RWPE1 (cell line): ENCODE measurements around the gene CLPTM1L.

Experiments
- CTCF ChIA-PET: fragments of 350-600 bp; sonication (Branson Sonifier 250); formaldehyde crosslinking; extraction: SDS; loops from one replicate; lab custom pipeline; 2021; lab: Yijun Ruan, JAX
- POLR2A ChIA-PET: fragments of 400-600 bp; formaldehyde crosslinking; extraction: SDS; loops from one replicate; lab custom pipeline; 2020; ENCODE audit warnings: antibody characterized with exemption; ENCODE audit not compliant: low non-redundant PET; lab: Yijun Ruan, JAX
- DNase-seq: peaks from one replicate; pipeline ENCODE4 v3.0.0; 2012; ENCODE audit warnings: low spot score
- H3K27ac ChIP-seq: fragments of 450-650 bp; 2 replicates; pipeline ENCODE4 v1.5.1; 2017
- TF ChIP-seq, protein P1 (sequence below): fragments of 450-650 bp; conservative IDR thresholded peaks from 2 replicates; pipeline ENCODE4 v1.5.1; 2017; ENCODE audit warnings: low read depth, mild to moderate bottlenecking

The CLPTM1L gene

DNA sequence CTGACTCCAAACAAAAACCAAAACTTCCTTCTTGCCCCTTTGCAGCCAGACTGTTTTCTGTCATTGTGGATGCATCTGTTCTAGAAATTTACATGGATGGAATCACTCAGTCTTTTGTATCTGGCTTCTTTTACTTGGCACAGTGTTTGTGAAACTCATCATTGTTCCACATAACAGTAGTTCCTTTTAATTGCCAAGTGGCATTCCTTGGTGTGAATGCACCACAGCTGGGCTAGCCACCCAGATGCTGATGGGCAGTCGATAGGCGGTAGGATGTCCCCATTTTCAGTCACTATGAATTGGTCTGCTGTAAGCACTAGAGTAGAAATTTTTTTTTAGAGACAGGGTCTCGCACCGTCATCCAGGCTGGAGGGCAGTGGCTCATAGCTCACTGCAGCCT, 6.3 kb upstream of the CLPTM1L start:
- no peak for DNase-seq
- ChIA-PET CTCF (interaction anchor here (0.6 to 1.1 kb wide), 2 partner anchors 29 to 142 kb away, joined by 3 read pairs; no protein-coding TSS in a partner anchor), POLR2A (no interaction called here)
- TF ChIP-seq, protein P1, sequence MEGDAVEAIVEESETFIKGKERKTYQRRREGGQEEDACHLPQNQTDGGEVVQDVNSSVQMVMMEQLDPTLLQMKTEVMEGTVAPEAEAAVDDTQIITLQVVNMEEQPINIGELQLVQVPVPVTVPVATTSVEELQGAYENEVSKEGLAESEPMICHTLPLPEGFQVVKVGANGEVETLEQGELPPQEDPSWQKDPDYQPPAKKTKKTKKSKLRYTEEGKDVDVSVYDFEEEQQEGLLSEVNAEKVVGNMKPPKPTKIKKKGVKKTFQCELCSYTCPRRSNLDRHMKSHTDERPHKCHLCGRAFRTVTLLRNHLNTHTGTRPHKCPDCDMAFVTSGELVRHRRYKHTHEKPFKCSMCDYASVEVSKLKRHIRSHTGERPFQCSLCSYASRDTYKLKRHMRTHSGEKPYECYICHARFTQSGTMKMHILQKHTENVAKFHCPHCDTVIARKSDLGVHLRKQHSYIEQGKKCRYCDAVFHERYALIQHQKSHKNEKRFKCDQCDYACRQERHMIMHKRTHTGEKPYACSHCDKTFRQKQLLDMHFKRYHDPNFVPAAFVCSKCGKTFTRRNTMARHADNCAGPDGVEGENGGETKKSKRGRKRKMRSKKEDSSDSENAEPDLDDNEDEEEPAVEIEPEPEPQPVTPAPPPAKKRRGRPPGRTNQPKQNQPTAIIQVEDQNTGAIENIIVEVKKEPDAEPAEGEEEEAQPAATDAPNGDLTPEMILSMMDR: no peak
- H3K27ac ChIP-seq: no peak overlapping the region

DNA sequence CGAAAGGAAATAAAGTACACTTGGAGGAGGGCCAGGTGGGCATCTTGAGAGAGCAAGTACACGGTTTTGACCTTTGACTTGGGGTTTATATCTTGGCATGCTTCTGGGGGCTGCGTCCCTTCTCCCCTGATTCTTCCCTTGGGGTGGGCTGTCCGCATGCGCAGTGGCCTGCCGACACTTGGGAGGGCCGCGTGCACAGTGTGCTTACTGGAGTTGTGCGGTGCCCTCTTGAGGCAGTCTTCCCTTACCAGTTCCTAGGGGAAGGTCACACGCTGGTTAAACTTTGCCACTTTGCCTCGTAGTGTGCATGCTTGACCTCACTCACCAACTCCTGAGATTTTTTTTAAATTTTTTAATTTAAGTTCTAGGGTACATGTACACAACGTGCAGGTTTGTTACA, 4.3 kb upstream of the CLPTM1L start:
- CTCF ChIA-PET: interaction anchor here (0.5 kb wide), 1 partner anchor 175 kb away, joined by 4 read pairs; no protein-coding TSS in a partner anchor
- POLR2A ChIA-PET: no interaction called here
- no peak for DNase-seq
- TF ChIP-seq, protein P1: 0 out of 2 replicates have a peak, but pooled peaks have one; percentile 11
- H3K27ac ChIP-seq: no peak overlapping the region

DNA sequence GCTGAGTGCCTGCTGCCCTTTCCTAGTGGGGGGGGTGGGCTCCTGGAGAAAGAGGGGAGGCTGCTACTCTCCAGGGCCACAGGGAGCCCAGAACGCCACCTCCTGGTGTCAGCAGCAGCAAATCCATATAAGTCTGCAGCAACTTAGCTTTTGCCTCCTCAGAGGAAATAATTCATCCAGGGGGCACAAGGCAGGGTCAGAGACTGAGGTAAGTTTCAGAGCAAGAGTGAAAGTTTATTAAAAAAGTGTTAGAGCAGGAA, 4.0 kb upstream of the CLPTM1L start:
- ChIA-PET POLR2A (interaction anchor here (0.5 kb wide), 1 partner anchor 65 kb away, joined by 5 read pairs; no protein-coding TSS in a partner anchor), CTCF (interaction anchor here (0.5 kb wide), 1 partner anchor 175 kb away, joined by 4 read pairs; no protein-coding TSS in a partner anchor)
- TF ChIP-seq, protein P1: no peak
- 0 out of 2 replicates have a peak overlapping the region, but pooled peaks have one; percentile 2 for H3K27ac ChIP-seq
- no peak for DNase-seq

DNA sequence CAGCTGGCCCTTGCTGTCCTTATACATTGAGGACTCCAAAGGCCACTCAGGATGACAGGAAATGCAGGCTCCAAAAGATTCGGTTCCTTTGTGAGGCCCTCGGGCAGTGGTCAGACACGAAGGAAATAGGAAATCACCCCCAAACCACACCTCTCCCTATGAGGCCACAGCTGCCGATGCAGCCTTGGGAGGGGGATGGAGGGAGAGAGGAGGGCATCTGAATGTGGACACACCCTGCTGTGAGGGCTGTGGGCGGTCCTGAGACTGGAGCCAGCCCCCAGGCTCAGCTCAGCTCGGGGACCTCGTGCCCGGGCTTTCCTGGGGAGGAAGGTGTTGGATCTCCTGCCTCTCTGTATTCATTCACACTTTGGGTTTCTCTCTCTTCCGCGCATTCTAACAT, 2.7 kb upstream of the CLPTM1L start:
- ChIA-PET CTCF (interaction anchor here (0.6 kb wide), 1 partner anchor 95 kb away, joined by 6 read pairs; no protein-coding TSS in a partner anchor), POLR2A (no interaction called here)
- peak overlapping the region; percentile 13; the same call in 1 of the 2 replicates for H3K27ac ChIP-seq
- DNase-seq: no peak
- TF ChIP-seq, protein P1: no peak

DNA sequence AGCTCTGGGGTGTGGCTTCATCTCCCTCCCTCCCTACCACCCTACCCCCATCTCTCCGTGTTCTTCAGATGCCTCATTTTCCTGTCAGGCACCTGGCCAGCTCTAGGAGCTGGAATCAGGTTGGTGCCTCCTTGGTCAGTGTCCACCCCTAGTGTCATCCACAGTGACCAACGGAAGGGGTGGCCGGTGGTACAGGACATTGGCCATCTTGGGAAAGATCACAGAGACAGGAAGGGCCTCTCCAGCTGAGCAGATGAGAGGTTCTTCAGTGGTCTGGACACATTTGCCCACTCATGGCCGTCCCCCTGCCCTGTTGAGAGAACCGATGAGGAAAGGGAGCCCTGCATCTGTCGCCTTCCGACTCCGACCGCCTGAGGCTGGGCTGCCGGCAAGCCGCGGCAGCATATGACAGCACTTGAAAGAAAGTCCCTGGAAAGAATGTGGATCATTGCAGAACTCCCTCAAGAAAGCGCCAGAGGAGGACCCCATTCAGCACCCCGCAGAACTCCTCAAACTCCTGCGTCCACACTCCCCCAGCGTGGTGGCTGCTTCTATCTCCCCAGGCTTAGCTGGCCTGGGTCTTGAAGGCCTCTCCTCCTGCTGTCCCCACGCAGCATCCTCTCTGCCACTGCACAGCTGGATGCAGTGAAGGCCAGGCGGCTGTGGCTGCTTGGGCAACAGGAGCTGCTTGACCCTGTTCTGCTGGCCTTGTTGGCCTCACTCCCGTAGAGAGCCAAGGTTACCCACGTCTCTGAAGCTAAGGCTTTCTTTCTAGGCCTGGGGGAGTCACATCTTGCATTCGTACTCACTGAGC, 1.9 kb upstream of the CLPTM1L start:
- TF ChIP-seq, protein P1: no peak
- CTCF ChIA-PET: interaction anchor here (0.6 kb wide), 1 partner anchor 96 kb away, joined by 6 read pairs; no protein-coding TSS in a partner anchor
- DNase-seq: no peak
- POLR2A ChIA-PET: interaction anchor here (0.7 kb wide), 1 partner anchor 288 kb away, joined by 3 read pairs; no protein-coding TSS in a partner anchor
- H3K27ac ChIP-seq: peak overlapping the region; percentile 13; the same call in 1 of the 2 replicates

DNA sequence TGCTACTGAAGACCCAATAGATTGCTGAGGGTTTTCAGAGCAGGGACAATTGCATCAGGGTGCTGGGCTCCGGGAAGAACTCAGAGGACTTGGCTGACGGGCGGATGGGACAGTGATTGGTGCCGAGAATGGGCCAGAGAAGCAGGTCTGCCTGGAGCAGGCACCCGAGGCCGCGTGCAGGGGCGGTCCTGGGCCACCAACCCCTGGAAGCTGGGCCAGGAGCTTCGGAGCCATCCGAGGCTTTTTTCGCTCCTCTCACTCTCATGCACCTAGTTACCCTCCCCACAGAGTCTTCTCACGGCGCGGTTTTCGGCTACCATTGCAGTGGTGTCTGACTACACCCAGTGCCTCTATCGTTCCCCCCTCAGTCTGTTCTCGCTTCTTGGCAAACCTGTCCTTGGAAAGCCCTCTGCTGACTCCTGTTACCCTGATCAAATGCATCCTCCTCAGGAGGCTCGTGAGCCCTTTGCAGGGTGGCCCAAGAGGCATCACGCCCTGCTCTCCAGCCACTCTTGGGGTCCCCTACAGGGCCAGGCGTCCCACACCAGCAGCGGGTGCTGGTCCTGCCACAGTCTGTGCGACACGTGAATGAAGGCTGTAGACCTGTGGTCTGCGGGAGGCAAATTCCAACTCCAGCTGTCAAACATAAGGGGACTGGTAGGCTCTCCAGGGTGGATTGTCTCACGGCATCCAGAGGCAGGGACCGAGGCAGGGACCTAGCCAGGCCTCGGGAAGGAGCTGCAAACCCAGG, 1.2 kb upstream of the CLPTM1L start:
- H3K27ac ChIP-seq: peak overlapping the region; percentile 69
- ChIA-PET POLR2A (interaction anchor here (0.7 to 1.0 kb wide), 2 partner anchors 16 to 289 kb away, joined by 3 to 7 read pairs; no protein-coding TSS in a partner anchor), CTCF (no interaction called here)
- TF ChIP-seq, protein P1: no peak
- DNase-seq: no peak
